HG03095 (cell line): Measurements from ENCODE around the gene TUBB1.
"Not testable (repeated sequence)": the region's sequence is repeated elsewhere in the genome, so short reads cannot be mapped to it uniquely, and the experiment has no call there.

Experiments used
- ATAC-seq: cut with Tn5 transposase; IDR thresholded peaks from one replicate; pipeline ENCODE4 v1.9.1; 2021; ENCODE audit warnings: moderate library complexity; ENCODE audit not compliant: unreplicated experiment

The TUBB1 gene

DNA sequence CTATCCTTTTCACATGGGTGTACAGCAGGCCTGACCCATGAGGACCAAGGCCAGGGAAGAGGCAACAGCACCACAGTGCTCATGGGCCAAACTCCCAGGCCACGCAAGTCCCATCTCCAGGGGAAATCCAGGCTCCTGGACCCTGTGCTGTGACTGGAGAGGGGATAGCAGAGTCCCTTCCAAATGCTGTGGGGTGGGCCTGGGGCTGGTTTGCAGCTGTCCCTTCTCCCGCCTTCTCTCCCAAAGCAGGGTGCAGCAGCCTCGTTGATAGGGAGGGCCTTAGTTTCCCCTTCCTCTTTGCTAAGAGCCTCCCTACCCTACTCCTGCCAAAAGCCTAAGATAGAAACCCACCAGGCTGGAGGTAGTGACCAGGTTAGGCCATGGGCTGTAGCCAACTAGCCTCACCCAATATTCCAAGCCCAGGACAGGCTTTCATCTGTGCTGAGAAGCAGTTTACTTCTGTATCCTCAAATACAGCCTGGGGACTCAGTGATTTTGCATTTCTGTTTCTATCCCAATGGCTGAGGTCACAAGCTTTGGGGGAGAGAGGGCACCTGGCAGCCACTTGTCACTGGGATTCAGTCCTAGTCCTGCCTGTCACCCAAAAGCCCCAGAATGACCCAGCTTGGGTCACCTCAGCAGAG lies 13.6 kb upstream of the TUBB1 start:
- ATAC-seq = no peak

- ATAC-seq = no peak
Observed at GRCh38 chr20:59006167-59006863, 12.9 kb upstream of the TUBB1 start.

DNA sequence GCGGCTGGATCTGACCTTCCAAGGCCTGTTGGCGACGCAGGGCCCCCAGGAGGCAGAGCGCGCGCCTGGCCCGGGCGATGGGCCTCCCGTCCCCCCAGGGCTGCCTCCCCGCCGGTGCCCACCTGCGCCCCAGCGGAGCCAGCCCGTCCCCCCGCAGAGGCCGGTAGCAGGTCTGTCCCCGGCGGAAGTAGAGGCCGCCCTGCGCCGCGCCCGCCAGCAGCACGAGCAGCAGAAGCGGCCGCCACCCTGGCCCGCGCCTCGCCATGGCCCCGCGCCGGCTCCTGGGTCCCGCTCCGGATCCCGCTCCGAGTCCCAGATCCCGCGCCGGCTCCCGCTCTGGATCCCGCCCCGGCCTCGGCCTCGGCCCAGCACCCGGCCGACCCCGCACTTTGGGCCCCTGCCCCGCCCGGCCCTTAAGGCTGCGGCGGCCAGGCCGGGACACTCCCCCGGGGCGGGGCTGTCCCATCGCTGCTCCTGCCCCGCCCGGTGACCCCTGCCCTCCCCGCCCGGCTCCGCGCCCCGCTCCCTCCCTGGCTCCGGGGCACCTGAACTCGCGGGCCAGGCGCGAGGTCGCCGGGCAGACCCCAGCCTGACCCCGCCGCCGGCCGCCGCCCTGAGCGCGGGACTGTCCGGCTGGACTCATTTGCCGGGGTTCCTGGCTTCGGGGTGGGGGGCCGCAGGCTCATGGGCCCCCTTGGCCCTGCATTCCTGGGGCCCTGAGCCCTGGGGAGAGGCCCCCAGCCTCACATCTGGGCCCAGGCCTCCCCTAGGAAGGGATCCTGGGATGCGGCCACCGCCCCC lies 12.2 kb upstream of the TUBB1 start, which contains the start of gene CTSZ:
CTSZ (minus strand) TSS at position 391 of the 801 bp plus-strand sequence; CDS start at position 265, 126 bp downstream.
- ATAC-seq = peak; percentile 22

DNA sequence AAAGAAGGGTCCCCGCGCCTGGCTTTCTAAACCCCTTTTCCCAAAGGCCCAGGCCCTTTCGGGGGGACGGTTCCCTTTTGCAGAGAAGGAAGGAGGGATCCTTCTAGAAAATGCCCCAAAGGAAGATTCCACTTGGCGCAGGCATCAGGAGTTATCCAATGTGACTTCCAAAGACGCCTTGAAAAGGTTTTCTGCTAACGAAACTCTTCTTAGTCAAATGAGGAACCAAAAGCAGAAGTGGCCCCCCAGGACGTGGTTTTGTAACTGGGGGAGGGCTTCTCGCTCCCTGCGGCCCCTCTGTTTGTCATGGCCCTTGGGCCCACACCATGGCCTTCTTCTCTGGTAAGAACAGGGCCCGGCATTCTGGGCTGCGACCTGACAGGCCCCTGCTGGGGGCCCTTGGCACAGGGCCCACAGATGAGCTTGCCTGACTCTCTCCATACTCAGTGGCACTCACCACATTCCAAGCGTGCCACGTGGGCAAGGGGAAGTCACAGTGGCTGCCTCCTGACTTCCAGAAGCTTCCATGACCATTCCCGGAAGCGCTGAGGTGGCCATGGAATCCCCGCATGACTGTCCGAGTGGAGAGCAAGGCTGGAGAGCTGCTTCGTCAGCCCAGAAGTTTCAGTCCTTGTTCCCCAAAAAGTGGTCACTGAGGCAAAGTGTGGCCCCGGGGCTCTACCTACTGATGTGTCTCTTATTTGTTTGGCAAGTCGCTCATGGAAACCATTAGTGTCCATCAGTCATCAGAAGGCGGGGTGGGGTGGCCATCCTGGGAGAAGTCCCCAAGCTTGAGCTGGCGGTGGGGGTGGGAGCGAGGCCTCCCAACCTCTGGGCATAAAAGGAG lies 11.3 kb upstream of the TUBB1 start:
- peak; percentile 37 for ATAC-seq

DNA sequence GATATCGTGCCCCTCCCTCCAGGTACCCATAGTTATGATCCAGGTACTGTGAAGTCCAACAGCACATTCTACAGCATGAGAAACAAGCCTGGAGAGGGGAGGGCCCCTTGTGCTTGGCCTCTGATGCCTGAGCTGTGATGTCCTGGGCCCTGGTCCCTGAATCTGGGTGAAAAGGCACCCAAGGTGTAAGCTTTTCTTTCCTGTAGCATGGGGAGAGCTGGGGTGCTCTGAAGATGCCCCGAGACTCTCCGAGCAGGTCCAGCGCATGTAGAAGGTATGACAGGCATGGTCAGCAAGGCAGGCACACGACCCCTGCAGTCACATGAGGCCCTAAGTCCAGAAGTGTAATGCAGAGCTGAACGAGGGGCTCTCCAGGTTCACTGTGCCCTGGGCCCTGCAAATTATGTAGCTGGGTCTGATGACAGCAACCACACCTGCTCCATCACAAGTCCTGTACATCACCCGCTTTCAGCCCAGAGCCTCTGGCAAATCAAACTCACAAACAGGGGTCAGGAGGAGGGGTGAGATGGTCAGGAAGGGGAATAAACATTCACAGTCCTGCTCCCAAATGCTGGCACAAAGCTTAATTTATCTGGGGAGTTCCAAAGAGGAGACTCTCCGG lies 10.4 kb upstream of the TUBB1 start:
- no peak for ATAC-seq

DNA sequence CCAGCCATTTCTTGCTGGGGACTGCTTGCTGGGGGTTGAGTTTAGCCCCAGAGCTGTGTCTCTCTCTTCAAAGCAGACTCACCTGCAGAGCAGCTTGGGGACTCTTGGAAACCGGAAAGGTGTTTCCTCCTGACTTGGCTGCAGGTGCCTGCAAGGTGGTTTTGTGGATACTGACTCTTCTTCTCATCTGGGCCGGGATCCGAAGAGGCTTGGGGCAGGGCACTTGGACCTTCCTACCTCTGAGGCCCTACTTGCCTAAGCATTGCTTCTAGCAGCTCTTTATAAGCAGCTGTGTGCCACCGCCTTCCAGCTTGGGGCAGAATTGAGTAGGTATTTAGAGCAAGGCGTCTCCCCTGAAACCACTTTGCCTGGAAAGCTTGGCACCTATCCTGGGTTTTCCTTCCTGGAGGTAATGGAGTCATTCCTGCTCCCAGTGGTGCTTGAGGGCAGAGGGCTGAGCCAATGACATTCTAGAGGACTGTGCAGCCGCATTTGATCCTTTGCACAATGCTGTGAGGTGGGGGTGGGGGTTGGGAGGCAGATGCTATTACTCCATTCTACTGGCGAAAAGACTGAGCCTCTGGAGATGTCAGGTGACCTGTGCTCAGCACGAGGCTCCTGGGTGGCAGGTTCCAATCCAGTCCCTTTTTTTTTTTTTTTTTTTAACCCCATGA lies 8.8 kb upstream of the TUBB1 start:
- no peak for ATAC-seq

- ATAC-seq = no peak
Observed at GRCh38 chr20:59010995-59011873, 8.0 kb upstream of the TUBB1 start.

- ATAC-seq = not testable (repeated sequence)
Observed at GRCh38 chr20:59011874-59012157, 7.4 kb upstream of the TUBB1 start.

DNA sequence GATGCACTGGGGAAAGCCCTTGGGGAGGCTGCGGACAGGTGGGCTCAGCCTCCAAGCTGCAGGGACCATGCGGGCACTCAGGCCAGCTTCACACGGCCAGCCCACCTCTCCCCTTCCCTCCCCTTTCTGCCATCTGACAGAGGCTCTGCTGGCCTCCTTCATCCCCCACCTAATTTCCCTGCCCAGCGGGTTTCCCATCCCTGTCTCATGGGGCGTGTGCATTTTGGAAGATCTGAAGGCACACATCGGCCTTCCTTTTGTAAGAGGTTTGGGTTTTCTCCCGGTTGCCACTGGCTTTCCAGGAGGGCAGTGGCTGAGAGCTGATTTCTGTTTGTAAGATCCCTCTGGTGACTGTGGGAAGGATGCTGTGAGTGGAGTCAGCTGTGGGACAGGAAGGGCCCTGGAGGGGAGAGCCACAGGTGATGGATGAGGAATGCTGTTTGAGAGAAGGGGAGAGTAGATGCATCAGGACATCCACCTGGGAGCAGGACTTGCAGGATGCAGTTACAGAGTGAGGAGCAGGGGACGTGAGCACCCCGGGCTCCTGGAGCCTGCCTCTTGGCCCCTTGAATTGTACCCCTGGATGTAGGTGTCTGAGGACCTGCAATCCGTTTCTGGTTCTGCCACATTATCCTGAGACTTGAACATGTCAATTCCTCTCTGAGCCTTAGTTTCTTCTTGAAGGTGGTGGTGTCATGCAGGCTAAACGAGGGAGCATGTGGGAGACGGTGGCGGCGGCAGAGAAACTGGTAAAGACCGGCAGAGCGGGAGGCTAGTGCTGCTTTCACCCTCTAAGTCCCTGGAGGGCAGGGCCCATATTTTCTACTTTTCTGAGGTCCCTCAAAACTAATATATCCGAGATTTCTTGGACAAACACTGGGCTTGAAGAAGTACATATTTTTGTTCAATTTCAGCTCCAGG lies 5.9 kb upstream of the TUBB1 start:
- no peak for ATAC-seq

GRCh38 chr20:59013959-59014608 lies 5.1 kb upstream of the TUBB1 start:
- no peak for ATAC-seq

DNA sequence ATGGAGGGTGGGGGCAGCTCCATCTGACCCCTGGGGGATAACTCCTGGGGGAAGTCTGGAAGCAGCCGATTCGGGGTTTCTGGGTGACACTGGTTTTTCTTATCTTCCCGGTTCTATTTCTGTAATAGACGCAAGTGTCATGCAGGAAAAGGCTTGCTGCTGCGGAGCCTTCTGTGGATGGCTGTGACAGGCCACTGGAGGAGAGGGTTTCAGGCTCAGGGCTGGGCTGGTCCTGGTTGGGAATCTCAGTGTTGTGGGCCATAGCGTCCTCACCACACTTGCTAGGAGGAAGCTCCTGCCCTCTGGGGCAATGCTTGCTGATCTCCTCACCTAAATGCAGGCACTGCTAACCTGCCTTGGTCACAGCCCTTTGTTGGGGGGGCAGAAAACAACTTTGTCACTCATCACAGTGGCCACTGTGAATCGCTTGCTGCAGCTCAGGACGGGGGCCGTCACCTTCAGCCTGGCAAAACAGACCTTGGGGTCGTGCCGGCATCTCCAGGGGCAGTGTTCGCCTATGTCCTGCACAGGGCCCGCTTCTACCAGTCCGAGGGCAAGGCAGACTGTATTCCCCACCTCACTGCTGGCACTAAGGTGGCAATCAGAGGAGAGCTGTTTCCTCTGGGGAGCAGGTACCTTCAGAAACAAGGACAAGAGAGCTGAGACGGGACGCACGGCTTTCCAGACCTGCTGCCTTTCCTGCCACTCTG lies 4.4 kb upstream of the TUBB1 start:
- ATAC-seq = no peak

DNA sequence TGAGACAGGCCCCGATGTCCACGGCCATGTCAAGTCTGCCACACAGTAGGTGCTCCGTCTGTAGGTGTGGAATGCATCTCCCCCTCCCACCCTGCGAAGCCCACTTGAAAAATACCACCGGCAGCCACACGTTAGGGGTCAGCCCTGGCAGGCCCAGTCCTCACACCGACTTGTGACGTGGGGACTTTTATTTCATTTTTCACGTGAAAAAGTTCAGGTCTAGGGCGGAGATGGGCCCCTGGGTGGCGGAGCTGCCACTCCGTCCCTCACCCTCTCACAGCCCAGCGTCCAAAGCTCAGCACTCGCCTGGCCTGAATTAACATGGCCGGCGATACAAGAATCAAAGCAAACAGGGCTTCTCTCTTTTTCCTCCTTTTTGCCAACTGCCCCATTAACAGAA lies 3.8 kb upstream of the TUBB1 start:
- no peak for ATAC-seq

- ATAC-seq = no peak
Observed at GRCh38 chr20:59015812-59016711, 3.2 kb upstream of the TUBB1 start.

DNA sequence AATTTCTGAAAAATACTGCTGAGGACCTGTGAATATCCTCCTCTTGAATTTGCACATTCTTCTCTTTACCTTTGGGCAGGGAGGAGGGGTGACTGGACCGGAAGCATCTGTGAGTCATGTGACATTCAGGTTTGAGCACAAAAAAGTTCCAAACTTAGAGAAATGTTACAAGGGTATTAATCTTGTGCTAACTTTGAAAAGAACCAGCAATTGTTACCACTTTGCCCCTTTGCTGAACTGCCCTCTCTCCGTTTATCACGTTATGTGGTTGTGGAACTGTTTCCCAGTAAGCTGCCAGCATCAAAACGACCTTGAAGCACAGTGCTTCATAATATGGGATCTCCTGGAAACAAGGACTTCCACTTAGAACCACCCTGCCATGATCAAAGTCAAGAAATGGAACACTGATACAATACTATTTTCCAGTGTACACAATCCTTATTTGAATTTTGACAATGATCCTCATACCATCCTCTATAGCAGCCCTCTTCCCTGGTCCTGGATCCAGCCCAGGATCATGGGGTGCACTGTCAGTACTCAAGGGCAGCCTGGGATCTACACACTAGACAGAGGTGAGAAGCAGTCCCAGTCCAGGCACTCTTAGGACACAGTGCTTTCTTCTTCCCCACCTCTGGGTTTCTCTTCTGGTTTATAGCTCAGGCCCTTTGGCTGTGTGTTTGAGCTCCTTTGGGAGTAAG lies 2.3 kb upstream of the TUBB1 start:
- ATAC-seq = no peak

GRCh38 chr20:59017493-59018231 lies 1.6 kb upstream of the TUBB1 start:
- ATAC-seq = no peak
